Mucosa of stomach (tissue), 1 donor: ENCODE data around the gene FADS2.

Source experiments
- H3K27me3 ChIP-seq: one replicate; pipeline ENCODE4 v1.7.0; 2013; ENCODE audit warnings: mild to moderate bottlenecking, low read length; ENCODE audit not compliant: control insufficient read depth, insufficient read depth
- H3K36me3 ChIP-seq: one replicate; pipeline ENCODE4 v1.7.0; 2013; ENCODE audit warnings: low read length; ENCODE audit not compliant: control insufficient read depth, insufficient read depth
- H3K4me1 ChIP-seq: one replicate; pipeline ENCODE4 v1.7.0; 2013; ENCODE audit warnings: mild to moderate bottlenecking, low read length; ENCODE audit not compliant: control insufficient read depth, insufficient read depth
- H3K4me3 ChIP-seq: one replicate; pipeline ENCODE4 v1.7.0; 2013; ENCODE audit warnings: low read length
- H3K9ac ChIP-seq: one replicate; pipeline ENCODE4 v1.7.0; 2013; ENCODE audit warnings: mild to moderate bottlenecking, low read length, moderate library complexity
- H3K9me3 ChIP-seq: one replicate; pipeline ENCODE4 v1.7.0; 2013; ENCODE audit warnings: mild to moderate bottlenecking, low read length, moderate library complexity; ENCODE audit not compliant: control insufficient read depth
- donor health status: Pancreatic carcinoma.

FADS2 gene

GRCh38 chr11:61902313-61902712 is 74.2 kb downstream of the FADS2 start:
- Histone ChIP-seq H3K4me1 (peaks cover 5% of the 10 kb centered on the region), H3K9ac (no peak overlapping the region), H3K27me3 (peaks cover 5% of the 10 kb centered on the region), H3K4me3 (no peak overlapping the region), H3K36me3 (no peaks in the 10 kb centered on the region), H3K9me3 (no peaks in the 10 kb centered on the region)

- Histone ChIP-seq H3K27me3 (peaks cover 5% of the 10 kb centered on the region), H3K4me1 (peaks cover 5% of the 10 kb centered on the region), H3K36me3 (no peaks in the 10 kb centered on the region), H3K9ac (peak overlapping the region; percentile 43), H3K9me3 (no peaks in the 10 kb centered on the region), H3K4me3 (no peak overlapping the region)
Observed at GRCh38 chr11:61903845-61904244, 75.7 kb downstream of the FADS2 start.

DNA sequence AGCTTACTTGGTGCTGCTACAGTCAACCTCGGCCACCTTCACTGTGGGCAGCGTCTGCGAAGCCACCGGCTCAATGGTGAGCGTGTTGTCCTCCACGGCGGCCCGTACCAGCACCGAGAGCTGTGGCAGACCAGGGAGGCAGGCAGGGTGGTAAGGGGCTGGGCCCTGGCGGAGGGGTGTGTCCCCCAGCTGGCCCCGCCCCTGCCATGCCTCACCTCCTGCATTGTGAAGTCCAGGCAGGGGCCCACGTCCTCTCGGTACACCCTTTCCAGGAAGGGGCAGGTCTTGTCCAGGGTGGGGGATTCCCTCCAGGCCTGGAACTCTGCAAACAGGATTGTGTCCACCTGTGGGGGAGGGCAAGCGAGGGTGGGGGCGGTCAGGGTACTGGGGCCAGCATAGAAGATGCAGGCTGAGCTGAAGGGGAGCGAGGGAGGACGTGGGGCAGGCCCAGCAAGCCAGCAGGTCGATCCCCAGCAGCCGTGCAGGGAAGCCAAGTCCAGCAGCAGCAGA is 76.5 kb downstream of the FADS2 start:
- Histone ChIP-seq H3K9me3 (no peaks in the 10 kb centered on the region), H3K36me3 (no peaks in the 10 kb centered on the region), H3K27me3 (peaks cover 5% of the 10 kb centered on the region), H3K4me3 (no peak overlapping the region), H3K9ac (peak overlapping the region; percentile 43), H3K4me1 (peaks cover 5% of the 10 kb centered on the region)

GRCh38 chr11:61905067-61905696 is 77.1 kb downstream of the FADS2 start:
- Histone ChIP-seq H3K4me3 (no peak overlapping the region), H3K9ac (no peak overlapping the region), H3K36me3 (no peaks in the 10 kb centered on the region), H3K4me1 (peaks cover 5% of the 10 kb centered on the region), H3K27me3 (peaks cover 5% of the 10 kb centered on the region), H3K9me3 (no peaks in the 10 kb centered on the region)

DNA sequence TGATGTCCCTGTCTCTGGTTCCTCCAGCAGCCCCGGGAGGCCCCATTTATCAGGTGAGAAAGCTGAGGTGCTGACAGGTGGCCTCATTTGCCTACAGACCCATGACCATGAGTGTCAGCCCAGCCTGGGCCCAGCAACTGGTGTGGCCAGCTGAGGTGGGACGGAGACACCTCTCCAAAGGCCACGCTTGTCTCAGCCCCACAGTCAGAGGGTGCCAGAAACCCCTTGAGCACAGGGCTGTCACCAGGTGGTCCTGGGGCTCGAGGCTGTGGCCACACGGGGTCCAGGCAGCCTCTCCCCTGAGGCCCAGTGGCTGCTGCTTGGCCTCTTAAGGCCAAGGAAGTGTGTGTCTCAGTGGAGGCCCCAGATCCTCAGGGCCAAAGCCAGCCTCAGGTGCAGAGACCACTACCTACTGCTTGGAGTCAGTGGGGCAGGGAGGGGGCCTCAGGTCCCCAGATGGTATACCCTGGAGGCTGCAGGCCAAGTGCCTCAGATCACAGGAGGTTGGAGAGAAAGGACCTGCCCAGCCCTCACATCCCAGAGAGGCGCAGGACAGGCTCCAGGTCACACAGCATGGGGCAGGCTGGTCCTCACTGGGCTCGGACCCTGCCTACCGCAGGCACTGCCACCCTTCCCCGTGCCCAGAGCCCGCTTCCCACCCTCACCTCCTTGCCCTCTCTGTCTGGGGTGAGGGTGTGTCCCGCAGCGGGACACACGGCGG is 77.9 kb downstream of the FADS2 start:
- H3K9ac ChIP-seq, result no peak overlapping the region
- no peaks in the 10 kb centered on the region for H3K36me3 ChIP-seq
- H3K9me3 ChIP-seq, result no peaks in the 10 kb centered on the region
- no peak overlapping the region for H3K4me3 ChIP-seq
- H3K4me1 ChIP-seq, result peaks cover 5% of the 10 kb centered on the region
- H3K27me3 ChIP-seq, result peaks cover 5% of the 10 kb centered on the region

- Histone ChIP-seq H3K4me3 (no peak overlapping the region), H3K9ac (no peak overlapping the region), H3K4me1 (peaks cover 5% of the 10 kb centered on the region), H3K36me3 (no peaks in the 10 kb centered on the region), H3K27me3 (peaks cover 5% of the 10 kb centered on the region), H3K9me3 (no peaks in the 10 kb centered on the region)
Observed at GRCh38 chr11:61906522-61906909, 78.4 kb downstream of the FADS2 start.

- Histone ChIP-seq H3K9ac (no peak overlapping the region), H3K9me3 (no peaks in the 10 kb centered on the region), H3K4me1 (peaks cover 5% of the 10 kb centered on the region), H3K4me3 (no peak overlapping the region), H3K27me3 (peaks cover 5% of the 10 kb centered on the region), H3K36me3 (no peaks in the 10 kb centered on the region)
Observed at GRCh38 chr11:61907282-61907681, 79.2 kb downstream of the FADS2 start.

- Histone ChIP-seq H3K27me3 (peaks cover 5% of the 10 kb centered on the region), H3K4me1 (peaks cover 5% of the 10 kb centered on the region), H3K4me3 (no peak overlapping the region), H3K9ac (no peak overlapping the region), H3K36me3 (no peaks in the 10 kb centered on the region), H3K9me3 (no peaks in the 10 kb centered on the region)
Observed at GRCh38 chr11:61907871-61908729, 80.0 kb downstream of the FADS2 start.

GRCh38 chr11:61908730-61909316 is 80.7 kb downstream of the FADS2 start:
- Histone ChIP-seq H3K4me3 (no peak overlapping the region), H3K4me1 (peaks cover 5% of the 10 kb centered on the region), H3K9me3 (no peaks in the 10 kb centered on the region), H3K36me3 (no peaks in the 10 kb centered on the region), H3K9ac (no peak overlapping the region), H3K27me3 (peaks cover 5% of the 10 kb centered on the region)

GRCh38 chr11:61910187-61911127 is 82.4 kb downstream of the FADS2 start:
- H3K36me3 ChIP-seq, result no peaks in the 10 kb centered on the region

DNA sequence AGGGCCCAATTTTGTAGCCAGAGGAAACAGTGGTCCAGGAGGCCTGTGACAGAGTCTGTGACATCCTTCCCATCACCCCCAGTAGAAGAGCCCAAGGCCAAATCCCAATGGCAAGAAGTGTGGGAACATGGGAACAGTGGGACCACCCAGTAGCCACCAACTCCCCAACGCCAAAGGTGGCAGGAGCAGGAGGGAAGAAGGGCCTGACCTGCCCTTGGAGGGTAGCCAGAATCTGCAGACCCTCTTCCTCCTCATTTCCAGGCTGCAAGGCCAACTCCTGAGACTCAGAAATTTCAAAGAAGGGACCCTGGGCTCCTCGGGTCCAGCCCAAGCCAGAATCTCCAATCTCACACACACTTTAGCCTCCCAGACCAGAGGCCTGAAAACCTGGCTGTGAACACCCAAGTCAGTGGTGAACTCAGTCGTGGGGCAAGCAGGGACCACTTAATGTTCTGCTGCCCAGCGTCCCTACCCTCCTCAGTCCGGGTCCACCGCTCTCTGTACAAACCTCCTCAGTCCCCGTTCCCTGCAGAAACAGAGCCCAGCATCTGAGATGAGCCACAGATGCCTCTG is 83.1 kb downstream of the FADS2 start:
- Histone ChIP-seq H3K9ac (no peak overlapping the region), H3K27me3 (peaks cover under 1% of the 10 kb centered on the region), H3K4me1 (no peaks in the 10 kb centered on the region), H3K36me3 (no peaks in the 10 kb centered on the region), H3K9me3 (no peaks in the 10 kb centered on the region), H3K4me3 (no peak overlapping the region)

More at GRCh38 chr11:61910187-61911127, 82.4 kb downstream of the FADS2 start:
- Histone ChIP-seq H3K27me3 (no peaks in the 10 kb centered on the region), H3K4me3 (no peak overlapping the region), H3K4me1 (no peaks in the 10 kb centered on the region), H3K9ac (no peak overlapping the region), H3K9me3 (no peaks in the 10 kb centered on the region)
